Suprapubic skin (tissue), 4 donors: Measurements from ENCODE around the gene TMCC1. TPM values are rescaled to one million over a fixed set of nuclear protein-coding genes. Genes with fewer than 3 reads are reported as not detected.

Source experiments
- DNase-seq, 2 donors: peaks; one replicate each; pipeline ENCODE4 v3.0.0-alpha.2; 2019; ENCODE audit warnings: low spot score in 2 of 2
- H3K27ac ChIP-seq: fragments of 200-600 bp; sonication (generic); one replicate; pipeline ENCODE4 v1.5.1; 2019
- H3K27me3 ChIP-seq: fragments of 200-600 bp; sonication (generic); one replicate; pipeline ENCODE4 v1.5.1; 2019
- H3K36me3 ChIP-seq: fragments of 200-600 bp; sonication (generic); one replicate; pipeline ENCODE4 v1.5.1; 2019
- H3K4me1 ChIP-seq: fragments of 200-600 bp; sonication (generic); one replicate; pipeline ENCODE4 v1.5.1; 2019
- H3K4me3 ChIP-seq: fragments of 200-600 bp; sonication (generic); one replicate; pipeline ENCODE4 v1.5.1; 2019; ENCODE audit warnings: mild to moderate bottlenecking
- H3K9me3 ChIP-seq: fragments of 200-600 bp; sonication (generic); one replicate; pipeline ENCODE4 v1.5.1; 2019
- EP300 ChIP-seq: sonication (generic); formaldehyde crosslinking; IDR thresholded peaks from one replicate; pipeline ENCODE4 v1.6.1; 2017; ENCODE audit warnings: antibody characterized with exemption
- POLR2A ChIP-seq, 2 donors: fragments of 450-650 bp; IDR thresholded peaks; one replicate each; pipeline ENCODE4 v1.6.1; 2017; ENCODE audit warnings: antibody characterized with exemption in 2 of 2, mild to moderate bottlenecking in 2 of 2, moderate library complexity in 2 of 2
- POLR2AphosphoS5 ChIP-seq, 3 donors: sonication (generic); formaldehyde crosslinking; IDR thresholded peaks; one replicate each; pipeline ENCODE4 v1.6.1; 2017; ENCODE audit warnings: antibody characterized with exemption in 3 of 3
- WGBS: methylation state at CpG from one replicate; pipeline ENCODE4 v1.1.5; 2018; 5-methylcytosine and 5-hydroxymethylcytosine counted together
- total RNA-seq, 4 donors: library from RNA; depleted of rRNA; stranded (reverse); fragments of >200 nt; gene quantifications; one replicate each; pipeline ENCODE4 v1.1.0, GENCODE V29; 2016
- TF ChIP-seq, protein P1 (sequence below), 2 donors: fragments of 200-600 bp in 1 of 2; fragments of 450-650 bp in 1 of 2; sonication (generic) in 1 of 2; IDR thresholded peaks; one replicate each; pipeline ENCODE4 v1.5.1; 2016 to 2019; ENCODE audit warnings: antibody characterized with exemption in 2 of 2, mild to moderate bottlenecking in 1 of 2, moderate library complexity in 1 of 2

TMCC1 gene
- total RNA-seq, 4 donors from 2014 or later, result 14.6 to 26.4 (median 22.4) TPM

DNA sequence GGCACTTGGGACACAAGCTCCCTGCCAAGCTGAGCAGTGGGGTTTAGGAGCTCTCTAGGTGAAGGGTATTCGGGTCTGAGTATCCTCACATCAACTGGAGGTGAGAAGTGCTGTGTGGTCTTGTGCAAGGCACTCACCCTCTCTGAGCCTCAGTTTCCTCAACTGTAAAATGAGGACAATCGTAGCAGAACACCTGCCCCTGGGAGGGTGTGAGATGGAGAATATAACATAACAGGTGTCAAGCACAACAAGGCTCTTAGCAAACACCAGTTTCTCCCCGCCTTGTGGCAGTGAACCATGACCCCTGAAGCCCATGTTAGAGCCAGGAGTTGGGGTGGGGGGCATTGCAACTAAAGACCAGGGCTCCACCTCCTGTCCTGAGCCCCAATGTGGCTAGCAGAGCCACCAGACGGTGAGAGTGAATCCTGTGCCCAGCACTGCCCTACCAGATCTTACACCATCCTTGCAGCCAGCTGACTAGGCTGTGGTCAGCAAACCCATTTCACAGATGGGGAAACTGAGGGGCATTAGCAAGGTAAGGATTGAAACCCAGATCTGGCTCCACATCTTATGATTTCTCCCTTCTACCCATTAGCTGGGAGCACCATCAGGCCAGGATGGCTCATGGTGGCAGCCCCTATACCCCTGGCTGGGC is 284.4 kb downstream of the TMCC1 start:
- H3K9me3 ChIP-seq, result no peaks in the 10 kb centered on the region
- H3K4me1 ChIP-seq, result peaks cover 74% of the 10 kb centered on the region
- H3K27me3 ChIP-seq, result peaks cover 3% of the 10 kb centered on the region
- WGBS, result 82% methylated on average over 3 of the region's 4 CpGs
- H3K36me3 ChIP-seq, result no peaks in the 10 kb centered on the region
- no peak for DNase-seq
- no peak overlapping the region for H3K27ac ChIP-seq
- TF ChIP-seq POLR2A (IDR thresholded peaks at IDR 0.05), result no peak
- no peak for TF ChIP-seq POLR2AphosphoS5 (IDR thresholded peaks at IDR 0.05)
- no peak for TF ChIP-seq EP300
- TF ChIP-seq, protein P1, sequence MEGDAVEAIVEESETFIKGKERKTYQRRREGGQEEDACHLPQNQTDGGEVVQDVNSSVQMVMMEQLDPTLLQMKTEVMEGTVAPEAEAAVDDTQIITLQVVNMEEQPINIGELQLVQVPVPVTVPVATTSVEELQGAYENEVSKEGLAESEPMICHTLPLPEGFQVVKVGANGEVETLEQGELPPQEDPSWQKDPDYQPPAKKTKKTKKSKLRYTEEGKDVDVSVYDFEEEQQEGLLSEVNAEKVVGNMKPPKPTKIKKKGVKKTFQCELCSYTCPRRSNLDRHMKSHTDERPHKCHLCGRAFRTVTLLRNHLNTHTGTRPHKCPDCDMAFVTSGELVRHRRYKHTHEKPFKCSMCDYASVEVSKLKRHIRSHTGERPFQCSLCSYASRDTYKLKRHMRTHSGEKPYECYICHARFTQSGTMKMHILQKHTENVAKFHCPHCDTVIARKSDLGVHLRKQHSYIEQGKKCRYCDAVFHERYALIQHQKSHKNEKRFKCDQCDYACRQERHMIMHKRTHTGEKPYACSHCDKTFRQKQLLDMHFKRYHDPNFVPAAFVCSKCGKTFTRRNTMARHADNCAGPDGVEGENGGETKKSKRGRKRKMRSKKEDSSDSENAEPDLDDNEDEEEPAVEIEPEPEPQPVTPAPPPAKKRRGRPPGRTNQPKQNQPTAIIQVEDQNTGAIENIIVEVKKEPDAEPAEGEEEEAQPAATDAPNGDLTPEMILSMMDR (IDR thresholded peaks at IDR 0.05), result no peak
- no peak overlapping the region for H3K4me3 ChIP-seq

DNA sequence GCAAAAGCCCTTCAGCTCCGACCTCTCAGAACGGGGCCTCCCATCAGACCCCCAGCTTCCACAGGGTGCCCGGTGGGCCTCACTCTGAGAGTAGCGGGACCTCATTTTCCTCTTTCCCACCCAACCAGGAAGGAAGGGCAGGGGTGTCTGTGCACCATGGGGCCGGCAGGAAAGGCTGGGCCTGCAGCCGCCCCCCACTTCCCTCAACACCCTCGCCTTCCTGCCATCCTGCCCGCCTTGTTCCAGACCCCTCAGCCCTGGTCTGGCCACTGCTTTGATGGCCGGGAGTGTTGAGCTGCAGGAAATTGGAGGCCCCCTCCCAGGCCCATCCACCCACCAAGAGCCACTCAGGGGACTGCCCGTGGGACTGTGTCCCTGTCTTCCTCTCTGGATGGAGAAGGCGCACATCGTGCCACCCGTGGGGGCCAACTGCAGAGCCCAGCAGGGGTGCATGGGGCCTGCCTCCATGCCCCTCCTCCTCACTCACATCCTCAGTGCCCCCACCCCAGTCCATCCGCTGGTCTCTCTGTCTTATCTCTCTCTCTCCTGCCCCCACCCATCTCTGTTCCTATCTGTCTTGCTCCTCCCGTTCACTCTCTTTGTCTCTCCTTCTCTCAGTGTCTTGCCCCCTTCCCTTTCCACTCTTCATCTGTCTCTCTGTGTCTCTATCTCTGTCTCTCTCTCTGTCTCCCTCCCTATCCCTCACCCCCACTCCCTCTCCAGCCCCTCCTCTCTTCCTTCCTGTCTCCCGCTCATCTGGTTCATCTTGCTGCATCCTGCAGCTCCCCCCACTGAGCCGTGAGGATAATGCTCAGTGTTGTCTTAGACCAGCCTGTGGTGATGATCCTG is 285.2 kb downstream of the TMCC1 start:
- H3K9me3 ChIP-seq, result no peaks in the 10 kb centered on the region
- WGBS, result 45% methylated on average over 13 of the region's 17 CpGs
- DNase-seq, result no peak

DNA sequence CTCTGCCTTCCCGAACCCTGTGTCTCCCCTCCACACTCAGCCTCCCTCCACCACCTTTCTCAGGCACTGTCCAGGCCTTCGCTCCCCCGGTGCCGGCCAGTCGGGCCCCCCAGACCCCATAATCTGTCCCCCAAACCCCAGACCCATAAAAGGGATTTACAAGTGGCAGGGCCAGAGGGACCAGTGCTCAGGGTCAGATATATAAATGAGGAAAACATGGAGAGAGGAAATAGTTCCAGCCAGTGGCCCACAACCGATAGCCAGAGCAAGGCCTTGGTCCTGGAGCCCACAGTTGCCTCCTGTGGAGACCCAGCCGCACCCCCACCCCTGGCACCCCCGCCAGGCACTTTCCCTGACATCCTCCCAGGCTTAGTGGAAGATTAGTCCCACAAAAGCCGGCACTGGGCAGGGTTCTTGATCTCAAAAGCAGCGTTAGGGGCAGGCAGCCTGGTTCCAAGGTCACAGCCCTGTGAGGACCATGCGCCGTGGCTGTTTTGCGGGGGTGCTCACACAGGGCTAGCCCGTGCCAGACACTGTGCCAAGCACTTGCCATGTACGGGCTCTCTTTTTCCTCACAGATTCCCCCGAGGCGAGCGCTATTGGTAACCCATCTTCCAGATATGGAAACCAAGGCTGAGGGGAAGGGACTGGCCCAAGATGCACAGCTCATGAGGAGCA is 286.0 kb downstream of the TMCC1 start:
- no peak for TF ChIP-seq POLR2AphosphoS5 (IDR thresholded peaks at IDR 0.05)
- TF ChIP-seq EP300, result no peak
- TF ChIP-seq, protein P1 (IDR thresholded peaks at IDR 0.05), result no peak
- TF ChIP-seq POLR2A (IDR thresholded peaks at IDR 0.05), result no peak
- H3K4me1 ChIP-seq, result peaks cover 76% of the 10 kb centered on the region

More for the DNA sequence above, 285.2 kb downstream of the TMCC1 start:
- Histone ChIP-seq H3K36me3 (no peaks in the 10 kb centered on the region), H3K4me3 (no peak overlapping the region), H3K27ac (peak overlapping the region; percentile 90), H3K4me1 (peaks cover 76% of the 10 kb centered on the region), H3K27me3 (peaks cover 3% of the 10 kb centered on the region)
- TF ChIP-seq, protein P1 (IDR thresholded peaks at IDR 0.05), result no peak

DNA sequence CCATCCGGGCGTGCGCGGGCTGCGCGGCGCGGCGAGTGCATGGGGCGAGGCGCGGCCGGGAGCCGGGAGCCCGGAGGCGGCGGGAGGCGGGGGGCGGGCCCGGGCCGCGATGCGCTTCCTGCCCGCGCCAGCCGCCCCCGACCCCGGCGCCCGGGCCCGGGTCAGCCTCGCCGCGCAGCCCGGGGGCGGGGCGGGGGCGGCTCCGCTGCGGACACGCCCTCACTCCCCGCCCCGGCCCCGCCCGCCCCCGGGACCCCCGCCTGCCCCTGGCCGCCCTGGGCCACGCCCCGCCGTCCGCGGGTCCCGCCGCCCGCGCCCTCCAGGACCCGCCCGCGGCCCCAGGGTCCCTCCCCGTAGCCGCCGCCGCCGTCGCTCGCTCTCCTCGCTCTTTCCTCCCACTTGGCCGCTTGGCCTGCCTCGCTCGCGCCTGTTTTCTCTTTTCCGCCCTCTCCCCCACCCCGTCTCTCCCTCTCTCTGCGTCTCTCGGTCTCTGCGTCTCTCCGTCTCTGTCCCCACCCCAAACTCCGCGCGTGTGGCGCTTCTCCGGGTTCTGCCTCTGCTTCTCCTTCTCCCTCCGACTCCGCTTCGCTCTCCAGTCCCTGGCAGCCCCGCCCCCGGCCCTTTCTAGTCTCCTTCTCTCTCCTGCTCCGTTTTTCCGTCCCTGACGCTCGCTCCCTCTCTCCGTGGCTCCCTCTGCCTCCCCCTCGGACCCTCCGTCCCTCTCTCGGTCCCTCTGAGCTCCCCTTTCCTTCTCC is 286.7 kb downstream of the TMCC1 start, which contains the start of gene PLXND1:
PLXND1 (minus strand) TSS at position 41 of the 755 bp plus-strand sequence; CDS start at position 4, 37 bp downstream.
- WGBS, result under 1% methylated on average over 63 of the region's 96 CpGs
- peak in 1 of 2 donors; percentile 87 for DNase-seq
- Histone ChIP-seq H3K36me3 (no peaks in the 10 kb centered on the region), H3K4me3 (peak within 1 kb of the TSS; percentile 77), H3K9me3 (no peaks in the 10 kb centered on the region), H3K27me3 (peaks cover 3% of the 10 kb centered on the region), H3K27ac (peak within 1 kb of the TSS; percentile 90), H3K4me1 (peaks cover 76% of the 10 kb centered on the region)
- TF ChIP-seq POLR2A (IDR thresholded peaks at IDR 0.05) (peak in 1 of 2 donors; percentile 51), EP300 (no peak), POLR2AphosphoS5 (IDR thresholded peaks at IDR 0.05) (no peak)

More for the DNA sequence above, 286.0 kb downstream of the TMCC1 start:
- Histone ChIP-seq H3K4me3 (peak overlapping the region; percentile 55), H3K36me3 (no peaks in the 10 kb centered on the region), H3K27ac (peak overlapping the region; percentile 90), H3K9me3 (no peaks in the 10 kb centered on the region), H3K27me3 (peaks cover 3% of the 10 kb centered on the region)
- 46% methylated on average over 15 of the region's 18 CpGs for WGBS
- DNase-seq, result no peak

DNA sequence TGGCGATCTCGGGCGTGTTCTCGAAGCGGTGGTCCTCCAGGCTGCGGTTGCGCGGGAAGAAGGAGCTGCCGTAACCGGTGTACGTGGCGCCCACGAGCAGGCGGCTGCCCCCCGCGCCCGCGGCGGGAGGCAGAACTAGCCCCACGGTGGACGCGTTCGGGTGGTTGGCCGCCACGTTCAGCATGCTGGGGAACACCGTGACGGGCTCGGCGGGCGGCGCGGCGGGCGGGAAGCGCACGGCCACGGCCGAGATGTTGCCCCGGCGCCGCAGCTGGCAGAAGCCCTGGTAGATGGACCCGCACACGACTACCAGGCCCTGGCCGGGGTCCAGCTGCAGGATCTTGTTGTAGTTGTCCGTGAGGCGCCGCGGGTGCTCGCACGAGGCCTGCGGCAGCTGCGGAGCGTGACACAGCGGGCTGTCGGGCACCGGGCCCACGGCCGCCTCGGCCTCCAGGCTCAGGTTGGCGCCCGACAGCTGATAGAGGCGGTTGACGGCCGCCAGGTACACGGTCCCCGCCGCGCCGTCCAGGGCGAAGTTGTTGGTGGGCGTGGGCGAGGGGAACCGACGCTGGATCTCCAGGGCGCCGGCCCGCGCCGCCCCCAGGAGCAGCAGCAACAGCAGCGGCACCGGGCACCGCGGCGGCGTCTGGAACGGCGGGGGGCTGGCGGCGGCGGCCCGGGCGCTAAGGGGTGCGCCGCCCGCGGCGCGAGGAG is 287.4 kb downstream of the TMCC1 start:
- Histone ChIP-seq H3K36me3 (no peaks in the 10 kb centered on the region), H3K27ac (peak overlapping the region; percentile 89), H3K27me3 (peaks cover 3% of the 10 kb centered on the region), H3K4me1 (peaks cover 76% of the 10 kb centered on the region), H3K9me3 (no peaks in the 10 kb centered on the region), H3K4me3 (peak overlapping the region; percentile 77)
- TF ChIP-seq POLR2AphosphoS5 (IDR thresholded peaks at IDR 0.05), result peak in 1 of 3 donors; percentile 26
- TF ChIP-seq POLR2A (IDR thresholded peaks at IDR 0.05), result no peak
- DNase-seq, result no peak
- WGBS, result 0% methylated on average over 17 of the region's 98 CpGs
